Mononuclear cell (primary cell): ENCODE measurements around the gene CLIP3. TPM values are rescaled to one million over a fixed set of nuclear protein-coding genes. Genes with fewer than 3 reads are reported as not detected.
"Not testable (repeated sequence)": the region's sequence is repeated elsewhere in the genome, so short reads cannot be mapped to it uniquely, and the experiment has no call there.

ENCODE experiments used
- H3K27me3 ChIP-seq: 2 replicates; pipeline ENCODE4 v1.6.0; 2011; ENCODE audit warnings: low read length, control low read depth; ENCODE audit not compliant: insufficient read depth
- H3K4me1 ChIP-seq: 2 replicates; pipeline ENCODE4 v1.5.1; 2011; ENCODE audit warnings: mild to moderate bottlenecking, low read length, control low read depth; ENCODE audit not compliant: insufficient read depth
- H3K4me3 ChIP-seq: 2 replicates; pipeline ENCODE4 v1.5.1; 2011; ENCODE audit warnings: mild to moderate bottlenecking, low read length, moderate library complexity
- H3K9me3 ChIP-seq: 2 replicates; pipeline ENCODE4 v1.5.1; 2011; ENCODE audit warnings: low read depth, mild to moderate bottlenecking, control low read depth, low read length
- total RNA-seq: library from RNA; depleted of rRNA; stranded (reverse); fragments of >200 nt; gene quantifications from one replicate; pipeline ENCODE4 v1.2.3, GENCODE V29; 2012

Gene CLIP3
- total RNA-seq, 1 donor = 0.10 TPM

DNA sequence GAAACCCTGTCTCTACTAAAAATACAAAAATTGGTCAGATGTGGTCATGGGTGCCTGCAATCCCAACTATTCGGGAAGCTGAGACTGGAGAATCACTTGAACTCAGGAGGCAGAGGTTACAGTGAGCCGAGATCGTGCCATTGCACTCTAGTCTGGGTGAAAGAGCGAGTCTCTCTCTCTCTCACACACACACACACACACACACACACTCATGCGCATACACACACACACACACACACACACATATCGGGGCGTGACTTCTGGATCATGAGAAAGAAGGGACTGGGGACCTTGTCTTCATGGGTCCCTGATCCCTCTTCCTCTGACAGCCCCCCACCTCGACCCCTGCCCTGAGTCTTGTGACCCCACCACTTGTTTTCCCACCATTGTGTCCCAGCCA lies 49.5 kb downstream of the CLIP3 start:
- peaks cover 3% of the 10 kb centered on the region for H3K27me3 ChIP-seq
- no peaks in the 10 kb centered on the region for H3K9me3 ChIP-seq
- H3K4me3 ChIP-seq = no peak overlapping the region
- peaks cover 6% of the 10 kb centered on the region for H3K4me1 ChIP-seq

DNA sequence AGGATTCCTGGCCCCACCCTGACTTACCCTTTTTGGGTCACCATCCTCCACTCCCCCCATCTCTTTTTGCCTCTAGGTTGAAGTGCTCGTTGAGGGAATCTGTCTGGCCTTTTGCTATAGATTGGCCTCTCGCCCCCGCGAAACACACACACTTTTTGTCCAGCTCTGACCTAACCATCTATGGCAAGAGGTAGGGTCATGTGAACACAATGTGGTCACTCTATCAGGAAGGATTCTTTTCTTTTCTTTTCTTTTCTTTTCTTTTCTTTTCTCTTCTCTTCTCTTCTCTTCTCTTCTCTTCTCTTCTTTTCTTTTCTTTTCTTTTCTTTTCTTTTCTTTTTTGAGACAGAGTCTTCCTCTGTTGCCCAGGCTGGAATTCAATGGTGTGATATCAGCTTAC lies 51.7 kb downstream of the CLIP3 start:
- H3K9me3 ChIP-seq, H3K27me3 ChIP-seq, H3K4me3 ChIP-seq, H3K4me1 ChIP-seq: not testable (repeated sequence)

DNA sequence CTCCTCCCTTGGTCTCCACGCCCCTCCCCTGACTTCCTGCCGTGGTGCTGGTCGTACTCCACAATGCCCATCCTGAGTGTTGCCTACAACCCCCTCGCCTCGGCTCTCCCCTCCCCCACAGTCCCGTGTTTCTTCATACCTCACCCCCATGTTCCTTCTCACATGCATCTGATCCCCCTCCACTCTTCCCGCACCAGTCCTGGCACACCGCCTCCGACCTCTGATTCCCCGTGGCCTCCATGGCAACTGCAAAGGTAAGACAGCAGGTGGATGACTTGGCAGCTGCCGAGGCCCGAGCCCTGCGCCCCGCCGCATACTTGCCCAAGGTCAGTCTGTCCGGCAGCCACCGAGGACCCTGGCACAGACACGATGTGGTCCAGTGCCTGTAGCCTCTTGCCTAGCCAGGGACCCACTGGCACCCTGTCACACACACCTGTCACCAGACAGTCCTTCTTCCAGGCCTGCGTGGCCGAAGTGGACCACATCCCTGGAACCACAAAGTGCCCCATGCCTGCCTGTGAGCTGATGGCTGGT lies 53.8 kb downstream of the CLIP3 start:
- H3K9me3 ChIP-seq = no peaks in the 10 kb centered on the region
- no peak overlapping the region for H3K4me3 ChIP-seq
- H3K4me1 ChIP-seq = no peaks in the 10 kb centered on the region
- no peaks in the 10 kb centered on the region for H3K27me3 ChIP-seq

DNA sequence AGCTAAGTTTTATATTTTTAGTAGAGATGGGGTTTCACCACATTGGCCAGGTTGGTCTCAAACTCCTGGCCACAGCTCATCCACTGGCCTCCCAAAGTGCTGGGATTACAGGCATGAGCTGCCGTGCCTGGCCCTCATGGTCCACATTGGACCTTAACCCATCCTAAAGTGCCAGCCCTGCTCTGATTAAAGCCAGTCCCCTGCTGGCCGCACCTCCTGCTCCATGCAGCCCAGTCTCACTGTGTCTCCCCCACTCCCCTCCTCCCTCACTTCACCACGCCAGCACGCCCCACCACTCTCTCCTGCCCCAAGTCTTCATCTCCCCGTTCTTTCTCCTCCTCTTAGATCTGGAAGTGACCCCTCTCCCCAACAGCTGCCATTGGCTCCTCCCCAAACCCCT lies 54.4 kb downstream of the CLIP3 start:
- no peaks in the 10 kb centered on the region for H3K4me1 ChIP-seq
- no peaks in the 10 kb centered on the region for H3K27me3 ChIP-seq
- H3K4me3 ChIP-seq = no peak overlapping the region
- H3K9me3 ChIP-seq = no peaks in the 10 kb centered on the region

DNA sequence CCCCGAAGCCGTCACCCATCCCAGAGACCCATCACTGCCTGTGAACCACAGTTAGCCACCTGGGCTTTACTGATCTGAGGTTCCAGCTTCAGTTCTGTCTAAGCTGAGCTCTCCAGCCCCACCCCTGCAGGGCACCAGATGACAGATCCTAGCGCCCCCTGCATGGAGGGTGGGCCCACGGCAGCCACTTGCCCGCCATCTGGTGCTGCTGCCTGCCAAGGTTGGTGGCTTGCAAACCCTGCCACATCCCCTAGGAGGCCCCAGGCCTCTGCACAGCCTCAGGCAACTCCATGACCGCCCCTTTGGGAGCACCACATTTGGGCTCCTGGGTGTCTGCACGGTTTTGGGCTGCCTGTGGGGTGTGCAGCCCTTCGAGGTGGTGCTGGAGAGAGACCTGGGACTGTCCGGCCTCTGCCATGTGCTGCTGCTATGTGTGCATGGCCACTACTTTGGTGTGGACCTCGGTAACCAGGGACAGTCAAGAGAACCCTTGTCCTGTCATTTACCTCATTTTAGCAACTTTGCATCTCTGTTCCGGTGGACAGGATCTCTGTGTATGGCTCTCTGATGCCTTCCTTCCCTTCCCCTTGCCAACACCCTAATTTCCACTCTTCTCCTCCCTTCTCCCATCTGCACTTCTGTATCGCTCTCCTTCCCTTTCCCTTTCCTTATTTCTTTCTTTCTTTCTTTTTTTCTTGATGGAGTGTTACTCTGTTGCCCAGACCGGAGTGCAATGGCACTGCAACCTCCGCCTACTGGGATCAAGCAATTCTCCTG lies 55.0 kb downstream of the CLIP3 start:
- Histone ChIP-seq H3K9me3 (no peaks in the 10 kb centered on the region), H3K4me3 (no peak overlapping the region), H3K27me3 (no peaks in the 10 kb centered on the region), H3K4me1 (no peaks in the 10 kb centered on the region)

DNA sequence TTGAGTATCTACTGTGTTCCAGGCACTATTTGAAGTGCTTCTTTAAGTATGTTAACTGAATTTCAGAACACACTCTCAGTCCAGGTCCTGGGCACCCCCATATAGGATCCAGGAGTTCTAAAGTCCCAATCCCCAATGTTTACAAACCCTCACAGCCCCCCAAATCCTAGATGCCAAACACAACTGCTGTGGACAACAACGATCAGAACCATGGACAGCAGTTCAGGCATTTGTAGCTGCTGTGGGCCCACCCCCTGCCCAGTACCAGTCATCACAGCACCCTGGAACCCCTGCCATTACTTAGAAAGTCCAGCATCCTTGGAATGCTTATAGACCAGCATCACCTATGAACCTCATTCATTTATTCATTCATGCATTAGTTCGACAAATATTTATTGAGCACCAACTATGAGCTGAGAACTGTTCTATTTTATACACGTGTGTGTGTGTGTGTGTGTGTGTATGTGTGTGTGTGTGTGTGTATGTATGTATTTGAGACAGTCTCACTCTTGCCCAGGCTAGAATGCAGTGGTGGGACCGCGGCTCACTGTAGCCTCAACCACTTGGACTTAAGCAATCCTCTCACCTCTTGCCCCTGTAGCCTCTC lies 57.0 kb downstream of the CLIP3 start:
- Histone ChIP-seq H3K4me1 (no peaks in the 10 kb centered on the region), H3K27me3 (no peaks in the 10 kb centered on the region), H3K4me3 (no peak overlapping the region), H3K9me3 (no peaks in the 10 kb centered on the region)

DNA sequence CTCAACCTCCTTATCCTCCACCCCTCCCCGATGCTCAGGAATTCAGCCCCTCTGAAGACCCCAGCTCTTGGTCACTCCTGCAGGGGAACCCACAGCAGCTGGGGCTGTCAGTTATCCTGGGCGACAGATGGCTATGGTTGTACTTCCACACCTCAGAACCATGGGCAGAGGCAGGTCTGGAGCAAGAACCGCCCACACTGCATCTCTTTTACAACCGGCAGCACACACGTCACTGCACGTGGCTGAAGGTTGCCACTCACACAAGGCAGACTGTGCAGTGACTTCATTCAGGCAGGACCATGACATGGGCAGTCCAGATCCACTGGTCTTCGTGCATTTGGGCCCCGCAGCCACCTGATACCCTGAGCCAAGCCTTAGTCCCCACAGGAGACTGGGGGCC lies 59.2 kb downstream of the CLIP3 start:
- Histone ChIP-seq H3K4me3 (no peak overlapping the region), H3K27me3 (no peaks in the 10 kb centered on the region), H3K4me1 (no peaks in the 10 kb centered on the region), H3K9me3 (no peaks in the 10 kb centered on the region)

DNA sequence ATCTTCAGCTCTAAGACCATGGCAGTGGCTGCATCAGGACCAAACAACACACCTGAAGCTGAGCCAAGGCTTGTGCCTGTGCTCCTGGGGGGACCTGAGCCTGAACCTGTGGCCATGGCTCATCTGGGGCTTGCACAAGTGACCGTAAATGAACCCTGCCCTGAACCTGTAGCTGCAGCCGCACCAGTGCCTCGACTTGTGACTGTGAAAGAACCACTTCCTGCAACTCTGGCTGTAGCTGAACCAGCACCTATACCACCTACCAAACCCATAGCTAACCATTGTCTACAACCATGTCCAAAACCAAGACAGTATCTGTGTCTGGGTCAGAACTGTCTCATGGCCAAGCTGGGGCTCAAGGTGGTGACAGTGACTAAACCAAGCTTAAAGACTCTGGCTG lies 65.9 kb downstream of the CLIP3 start:
- no peak overlapping the region for H3K4me3 ChIP-seq
- H3K9me3 ChIP-seq = no peaks in the 10 kb centered on the region
- H3K4me1 ChIP-seq = no peaks in the 10 kb centered on the region
- H3K27me3 ChIP-seq = no peaks in the 10 kb centered on the region

Other genes with a start within 250 kb of the CLIP3 start
- gene PRODH2, start 220.0 kb downstream of the CLIP3 start, total RNA-seq = not detected
- not detected for gene NPHS1, start 180.4 kb downstream of the CLIP3 start, total RNA-seq
- 0.10 TPM for gene KIRREL2, start 176.0 kb downstream of the CLIP3 start, total RNA-seq
- not detected for gene APLP1, start 164.3 kb downstream of the CLIP3 start, total RNA-seq
- 128 TPM for gene NFKBID, start 132.3 kb downstream of the CLIP3 start, total RNA-seq
- 58.1 TPM for gene HCST, start 130.3 kb downstream of the CLIP3 start, total RNA-seq
- gene TYROBP, start 124.6 kb downstream of the CLIP3 start, total RNA-seq = 286 TPM
- 1.3 TPM for gene LRFN3, start 96.5 kb downstream of the CLIP3 start, total RNA-seq
- gene SDHAF1, start 37.7 kb downstream of the CLIP3 start, total RNA-seq = 8.3 TPM
- gene SYNE4, start 24.1 kb downstream of the CLIP3 start, total RNA-seq = 0.10 TPM
- gene ALKBH6, start 18.7 kb downstream of the CLIP3 start, total RNA-seq = 6.6 TPM
- 0.42 TPM for gene THAP8, start 21.4 kb upstream of the CLIP3 start, total RNA-seq
- gene WDR62, start 22.0 kb upstream of the CLIP3 start, total RNA-seq = 1.4 TPM
- not detected for gene OVOL3, start 78.3 kb upstream of the CLIP3 start, total RNA-seq
- 12.8 TPM for gene POLR2I, start 82.0 kb upstream of the CLIP3 start, total RNA-seq
- gene TBCB, start 82.6 kb upstream of the CLIP3 start, total RNA-seq = 54.4 TPM
- 227 TPM for gene CAPNS1, start 107.2 kb upstream of the CLIP3 start, total RNA-seq
- gene COX7A1, start 119.6 kb upstream of the CLIP3 start, total RNA-seq = not detected
- gene ZNF565, start 181.8 kb upstream of the CLIP3 start, total RNA-seq = 5.1 TPM
- gene ZNF146, start 182.2 kb upstream of the CLIP3 start, total RNA-seq = 28.7 TPM